ENCODE results near the gene OSBPL3. TPM values are rescaled to one million over a fixed set of nuclear protein-coding genes. Genes with fewer than 3 reads are reported as not detected.

The OSBPL3 gene
- total and polyA plus RNA-seq, 12 donors = 1.1 to 8.4 (median 3.1) TPM

DNA sequence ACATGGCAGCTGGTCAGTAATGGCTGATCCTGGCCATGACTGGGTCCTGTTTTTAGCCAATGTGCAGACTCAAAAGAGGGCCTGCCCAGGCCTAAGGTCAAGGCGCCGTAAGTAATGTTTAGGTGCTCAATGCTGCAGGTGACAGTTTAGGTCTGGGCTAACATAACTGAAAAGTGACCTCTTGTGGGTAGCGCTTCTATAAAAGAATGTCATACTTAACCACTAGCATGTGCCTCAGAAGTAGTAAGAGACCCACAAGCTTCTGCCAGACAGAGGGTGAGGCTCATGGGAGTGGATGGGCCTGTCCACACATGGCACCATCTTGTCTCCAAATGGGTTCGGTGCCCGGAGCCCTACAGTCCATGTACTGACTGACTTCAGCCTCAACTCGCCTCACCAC, 132.2 kb downstream of the OSBPL3 start:
- WGBS, 4 donors = 93 to 97% (median 96%) methylated on average over 6 of the region's 6 CpGs
- no peaks in the 10 kb centered on the region for H3K9me3 ChIP-seq (replicated peaks in 1 of 3)
- no peaks in the 10 kb centered on the region for H3K36me3 ChIP-seq (replicated peaks in 1 of 2)
- H3K4me1 ChIP-seq (replicated peaks in 1 of 2) = no peaks in the 10 kb centered on the region
- no peak for DNase-seq
- no peak overlapping the region for H3K27ac ChIP-seq
- intact Hi-C loops (cut with DNase I) = no loop called here
- H3K4me3 ChIP-seq = no peak overlapping the region
- no peaks in the 10 kb centered on the region for H3K27me3 ChIP-seq
- TF ChIP-seq POLR2A (IDR thresholded peaks at IDR 0.05) = no peak
- TF ChIP-seq CTCF (IDR thresholded peaks at IDR 0.05) = no peak

GRCh38 chr7:24843821-24844434, 136.1 kb downstream of the OSBPL3 start:
- no peaks in the 10 kb centered on the region for H3K9me3 ChIP-seq (replicated peaks in 1 of 3)
- H3K4me3 ChIP-seq = no peak overlapping the region
- DNase-seq = no peak
- WGBS, 4 donors = 91 to 95% (median 93%) methylated on average over 5 of the region's 5 CpGs
- H3K27me3 ChIP-seq = no peaks in the 10 kb centered on the region
- no peaks in the 10 kb centered on the region for H3K4me1 ChIP-seq (replicated peaks in 1 of 2)
- intact Hi-C loops (cut with DNase I) = no loop called here
- no peaks in the 10 kb centered on the region for H3K36me3 ChIP-seq (replicated peaks in 1 of 2)
- no peak overlapping the region for H3K27ac ChIP-seq
- TF ChIP-seq POLR2A (IDR thresholded peaks at IDR 0.05) = no peak
- TF ChIP-seq CTCF (IDR thresholded peaks at IDR 0.05) = no peak

DNA sequence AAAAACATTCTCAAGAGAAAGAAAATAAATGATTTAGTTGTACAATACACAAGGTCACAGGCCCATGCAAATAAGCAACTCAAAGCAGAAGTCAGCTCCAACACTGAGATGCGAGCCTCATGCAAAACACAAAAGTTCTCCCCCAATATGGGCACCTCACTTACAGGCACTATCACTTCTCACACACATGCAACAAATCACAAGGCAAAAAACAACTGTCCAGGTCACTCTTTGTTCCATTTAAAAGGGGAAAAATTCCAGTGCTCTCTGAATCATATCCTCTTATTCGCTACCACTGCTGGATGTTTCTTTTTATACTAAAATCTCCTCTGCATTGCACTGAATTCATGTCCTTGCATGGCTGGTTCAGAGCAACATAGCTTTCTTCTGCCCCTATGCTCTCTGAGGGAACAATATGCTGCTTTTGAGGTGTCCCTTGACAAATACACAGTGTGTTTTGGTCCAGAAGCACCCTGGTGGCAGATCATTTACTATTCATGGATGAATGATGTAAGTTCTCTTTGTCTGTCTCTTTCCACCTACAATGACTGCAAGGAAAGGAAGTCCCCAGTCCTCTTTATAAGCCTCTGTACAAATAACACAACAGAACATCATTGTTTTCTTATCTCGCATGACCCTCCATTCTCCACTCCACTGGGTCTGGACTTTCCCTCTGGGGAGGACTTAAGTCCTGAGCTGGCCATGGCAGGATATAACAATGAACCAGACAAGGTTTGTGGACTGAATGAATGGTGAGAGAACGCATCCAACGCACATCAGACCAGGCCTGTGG, 137.3 kb downstream of the OSBPL3 start:
- H3K27me3 ChIP-seq = no peaks in the 10 kb centered on the region
- no peak overlapping the region for H3K27ac ChIP-seq
- TF ChIP-seq POLR2A (IDR thresholded peaks at IDR 0.05) (no peak), CTCF (IDR thresholded peaks at IDR 0.05) (no peak)
- H3K9me3 ChIP-seq (replicated peaks in 1 of 3) = no peaks in the 10 kb centered on the region
- intact Hi-C loops (cut with DNase I) = no loop called here
- H3K36me3 ChIP-seq (replicated peaks in 1 of 2) = no peaks in the 10 kb centered on the region
- no peak overlapping the region for H3K4me3 ChIP-seq
- 83 to 88% (median 84%) methylated on average over 5 of the region's 5 CpGs for WGBS, 4 donors
- no peaks in the 10 kb centered on the region for H3K4me1 ChIP-seq (replicated peaks in 1 of 2)
- DNase-seq = no peak

- H3K36me3 ChIP-seq (replicated peaks in 1 of 2) = no peaks in the 10 kb centered on the region
- no peak for TF ChIP-seq CTCF (IDR thresholded peaks at IDR 0.05)
- no peak for TF ChIP-seq POLR2A (IDR thresholded peaks at IDR 0.05)
- no peak for DNase-seq
- intact Hi-C loops (cut with DNase I) = no loop called here
- H3K4me1 ChIP-seq (replicated peaks in 1 of 2) = no peaks in the 10 kb centered on the region
- H3K27ac ChIP-seq = no peak overlapping the region
- H3K9me3 ChIP-seq (replicated peaks in 1 of 3) = no peaks in the 10 kb centered on the region
- H3K4me3 ChIP-seq = no peak overlapping the region
- WGBS, 4 donors = 54 to 64% (median 58%) methylated on average over 2 of the region's 2 CpGs
- no peaks in the 10 kb centered on the region for H3K27me3 ChIP-seq
These were observed 137.9 kb downstream of the OSBPL3 start for GRCh38 chr7:24842029-24842428.
